GM21526 (cell line): ENCODE measurements around the gene SLC38A5.

ENCODE experiments used
- ATAC-seq: cut with Tn5 transposase; IDR thresholded peaks from one replicate; pipeline ENCODE4 v1.9.1; 2021; ENCODE audit warnings: moderate library complexity; ENCODE audit not compliant: unreplicated experiment, low FRiP score

Gene SLC38A5

GRCh38 chrX:48492293-48492910, 22.3 kb upstream of the SLC38A5 start:
- no peak for ATAC-seq

DNA sequence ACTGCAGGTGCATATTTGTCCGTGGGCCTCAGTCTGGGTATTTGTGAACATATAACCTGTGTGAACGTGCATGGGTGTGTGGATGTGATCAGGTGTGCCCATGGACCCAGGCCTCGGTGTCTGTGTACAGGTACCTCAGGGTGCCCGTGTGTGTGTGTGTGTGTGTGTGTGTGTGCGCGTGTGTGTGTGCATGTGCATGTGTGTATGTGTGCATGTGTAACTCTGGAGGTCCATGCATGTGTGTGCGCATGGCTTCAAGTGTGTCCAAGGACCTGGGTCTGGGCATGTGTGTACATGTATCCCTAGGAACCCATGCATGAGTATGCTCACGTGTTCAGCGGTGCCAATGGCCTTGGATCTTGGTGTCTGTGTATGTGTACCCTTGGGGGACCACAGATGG, 21.7 kb upstream of the SLC38A5 start:
- no peak for ATAC-seq

DNA sequence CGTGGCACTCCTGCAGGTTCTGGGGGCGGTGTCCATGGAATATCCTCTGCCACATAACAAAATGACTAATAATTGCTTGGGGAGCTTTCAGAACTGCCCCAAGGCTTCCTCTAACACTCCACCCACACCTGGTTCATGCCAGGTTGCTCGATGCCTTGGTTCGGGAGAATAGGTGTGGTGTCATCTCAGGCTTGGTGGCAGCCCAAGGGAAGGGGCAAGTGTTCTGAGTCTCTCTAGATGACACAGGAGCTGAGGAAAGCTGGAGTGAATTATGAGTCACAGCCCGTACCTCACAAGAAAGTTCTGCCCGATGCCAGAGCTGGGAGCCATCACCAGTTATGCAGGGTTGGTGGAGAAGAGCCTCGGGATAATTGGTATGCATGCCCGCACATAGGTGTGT, 20.6 kb upstream of the SLC38A5 start:
- ATAC-seq: no peak

DNA sequence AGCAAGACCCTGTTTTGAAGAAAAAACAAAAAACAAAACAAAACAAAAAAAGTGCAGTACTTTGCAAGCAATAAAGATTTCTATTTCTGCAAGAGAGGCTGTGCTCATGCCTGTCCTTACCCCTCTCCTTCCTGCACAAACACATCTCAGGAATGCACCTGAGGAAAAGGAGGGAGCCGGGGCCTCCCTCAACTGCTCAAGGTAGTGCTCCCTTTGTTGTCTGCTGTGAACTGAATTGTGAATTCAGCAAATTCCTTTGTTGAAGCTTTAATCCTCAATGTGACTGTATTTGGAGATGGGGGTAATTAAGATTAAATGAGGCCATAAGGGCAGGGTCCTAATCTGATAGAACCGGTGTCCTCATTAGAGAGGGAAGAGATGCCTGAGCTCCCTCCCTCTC, 19.8 kb upstream of the SLC38A5 start:
- no peak for ATAC-seq

DNA sequence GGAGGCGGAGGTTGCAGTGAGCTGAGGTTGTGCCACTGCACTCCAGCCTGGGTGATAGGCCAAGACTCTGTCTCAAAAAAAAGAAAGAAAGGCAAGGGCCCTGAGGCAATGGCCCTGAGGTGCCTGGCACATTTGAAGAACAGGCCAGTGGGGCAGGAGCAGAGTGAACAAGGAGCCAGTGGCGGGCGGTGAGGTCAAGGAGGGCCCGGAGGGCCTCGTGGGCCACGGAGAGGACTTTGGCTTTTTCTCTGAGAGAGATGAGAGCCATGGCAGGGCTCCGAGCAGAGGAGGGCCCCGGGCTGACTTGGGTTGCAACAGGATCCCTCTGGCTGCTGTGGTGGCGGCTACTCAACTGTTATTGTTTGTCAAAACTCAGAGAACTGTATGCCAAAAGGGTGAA, 19.2 kb upstream of the SLC38A5 start:
- ATAC-seq: no peak

- no peak for ATAC-seq
Observed at GRCh38 chrX:48488034-48488433, 18.0 kb upstream of the SLC38A5 start.

DNA sequence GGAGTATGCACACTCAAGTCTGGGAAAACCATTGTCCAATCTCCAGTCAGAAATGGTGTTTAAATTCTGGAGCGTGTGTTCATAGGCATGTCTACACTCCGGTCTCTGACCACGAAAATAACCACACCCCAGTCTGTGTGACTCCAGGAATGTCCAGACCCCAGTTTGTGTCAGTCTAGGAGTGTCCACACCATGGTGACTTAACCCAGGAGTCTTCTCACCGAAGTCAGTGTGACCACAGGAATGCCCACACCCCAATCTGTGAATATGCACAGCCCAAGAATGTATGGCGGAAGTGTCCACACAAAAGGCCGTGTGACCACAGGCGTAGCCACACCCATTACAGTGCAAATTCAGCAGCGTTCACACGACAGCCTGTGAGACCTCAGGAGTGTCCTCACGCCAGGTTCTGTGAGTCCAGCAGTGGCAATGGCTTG, 17.3 kb upstream of the SLC38A5 start:
- ATAC-seq: no peak

DNA sequence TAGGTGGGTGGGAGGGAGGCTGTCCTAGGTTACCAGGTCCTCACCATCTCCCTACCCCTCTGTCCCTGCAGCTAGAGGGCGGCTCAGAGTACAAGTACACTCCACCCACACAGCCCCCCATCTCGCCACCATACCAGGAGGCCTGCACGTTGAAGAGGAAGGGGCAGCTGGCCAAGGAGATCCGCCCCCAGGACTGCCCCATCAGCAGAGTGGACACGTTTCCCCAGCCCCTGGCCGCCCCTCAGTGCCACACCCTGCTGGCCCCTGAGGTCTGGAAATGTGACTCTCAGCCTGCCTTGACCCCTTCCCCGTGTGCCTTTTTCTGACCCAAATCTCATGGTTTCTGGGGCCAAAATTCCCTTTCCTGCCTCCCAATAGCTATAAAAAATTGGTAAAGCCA, 12.5 kb upstream of the SLC38A5 start:
- no peak for ATAC-seq

GRCh38 chrX:48480583-48480982, 10.5 kb upstream of the SLC38A5 start:
- no peak for ATAC-seq

DNA sequence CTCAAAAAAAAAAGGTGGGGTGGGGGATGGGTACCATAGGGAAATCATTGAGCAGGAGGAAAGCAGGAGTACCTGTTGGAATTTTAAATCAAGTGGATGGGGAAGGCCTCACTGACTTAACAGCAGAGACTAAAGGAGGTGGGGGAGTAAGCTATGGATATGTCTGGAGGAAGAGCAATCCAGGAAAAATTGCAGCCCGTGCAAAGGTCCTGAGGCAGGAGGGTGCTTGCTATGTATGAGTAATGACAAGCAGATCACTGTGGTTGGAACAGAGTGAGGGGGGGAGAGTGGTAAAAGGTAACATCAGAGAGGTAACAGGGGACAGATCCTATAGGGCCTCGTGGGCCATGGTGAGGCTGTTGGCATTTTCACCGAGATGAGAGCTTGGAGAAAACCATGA, 10.1 kb upstream of the SLC38A5 start:
- ATAC-seq: no peak

GRCh38 chrX:48478806-48479205, 8.7 kb upstream of the SLC38A5 start:
- no peak for ATAC-seq

- ATAC-seq: no peak
Observed at GRCh38 chrX:48477960-48478755, 8.1 kb upstream of the SLC38A5 start.

DNA sequence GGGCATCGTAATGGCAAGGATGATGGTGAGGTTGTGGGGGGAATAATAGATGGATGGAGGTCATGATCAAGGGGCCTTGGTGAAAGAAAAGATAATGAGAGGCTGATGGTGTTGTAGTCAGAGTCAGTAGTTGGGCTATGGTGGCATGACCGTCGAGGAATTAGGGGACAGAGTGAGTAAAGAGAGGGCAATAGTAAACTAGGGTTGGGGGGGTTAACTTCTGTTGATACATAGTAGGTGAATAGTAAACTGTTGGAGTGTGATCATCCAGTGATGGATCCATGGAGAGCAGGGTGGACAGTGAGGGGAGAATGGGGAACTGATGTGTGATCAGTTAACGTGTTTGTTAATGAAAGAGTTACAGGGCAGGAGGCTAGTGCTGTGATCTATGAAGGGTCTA, 6.9 kb upstream of the SLC38A5 start:
- no peak for ATAC-seq

DNA sequence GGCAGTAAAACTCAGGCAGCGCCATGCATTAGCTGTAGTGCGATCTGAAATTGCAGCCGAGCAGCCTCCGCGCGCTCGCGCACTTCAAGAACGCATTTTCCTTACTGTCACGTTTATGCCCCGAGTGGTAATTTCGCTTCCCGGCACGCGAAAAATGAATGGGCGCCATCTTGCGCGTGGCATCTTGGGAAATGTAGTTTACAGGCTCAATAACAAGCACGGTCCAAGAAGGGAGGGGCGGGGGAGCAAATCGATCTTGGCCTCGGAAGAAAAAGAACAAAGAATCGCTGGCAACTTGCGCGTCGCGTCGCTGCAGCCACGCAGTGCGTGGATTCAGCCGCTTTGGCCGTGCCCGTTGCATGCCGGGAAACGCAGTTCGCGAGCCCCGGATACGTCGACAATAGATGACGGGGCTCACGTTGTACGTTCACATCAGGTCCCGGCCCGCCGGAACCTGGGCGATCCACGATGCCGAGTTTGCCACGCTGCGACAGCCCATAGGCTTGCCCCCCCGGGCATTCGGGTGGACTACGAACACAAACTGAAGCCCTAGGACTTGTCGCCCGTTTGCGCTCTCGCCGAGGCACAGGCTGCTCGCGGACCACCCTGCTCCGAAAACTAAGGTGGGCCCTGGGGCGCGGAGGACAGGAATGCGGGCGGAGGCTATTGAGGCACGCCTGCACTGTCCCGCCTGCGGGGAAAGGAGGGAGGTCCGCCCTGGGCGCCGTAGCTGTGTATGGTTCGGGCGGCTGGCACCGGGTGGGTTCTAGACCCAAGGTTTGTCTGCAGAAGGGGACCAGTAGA, 5.9 kb upstream of the SLC38A5 start, which contains the start of gene FTSJ1:
Gene FTSJ1 (plus strand): TSS at position 426 of the 804 bp plus-strand sequence. CDS start 1,849 bp downstream, outside the sequence.
- peak; percentile 69 for ATAC-seq

DNA sequence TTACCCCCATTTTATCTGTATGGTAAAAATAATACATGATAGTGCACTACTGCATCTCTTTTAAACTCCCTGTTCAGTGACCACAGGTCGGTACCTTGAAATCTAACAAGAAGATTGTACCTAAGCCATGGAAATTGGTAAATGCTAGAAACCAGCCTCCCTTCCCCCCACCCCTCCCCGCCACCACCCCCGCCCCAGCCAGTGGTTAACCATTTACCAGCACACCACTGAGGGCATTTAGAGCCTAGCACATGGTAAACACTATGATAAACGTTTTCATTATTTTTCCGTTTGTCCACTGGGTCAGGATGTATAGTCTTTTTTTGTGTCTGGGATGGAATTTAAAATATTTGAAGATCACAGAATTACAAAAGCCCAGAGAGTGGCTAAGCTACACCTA, 5.2 kb upstream of the SLC38A5 start:
- ATAC-seq: no peak

GRCh38 chrX:48474581-48474980, 4.5 kb upstream of the SLC38A5 start:
- ATAC-seq: no peak

DNA sequence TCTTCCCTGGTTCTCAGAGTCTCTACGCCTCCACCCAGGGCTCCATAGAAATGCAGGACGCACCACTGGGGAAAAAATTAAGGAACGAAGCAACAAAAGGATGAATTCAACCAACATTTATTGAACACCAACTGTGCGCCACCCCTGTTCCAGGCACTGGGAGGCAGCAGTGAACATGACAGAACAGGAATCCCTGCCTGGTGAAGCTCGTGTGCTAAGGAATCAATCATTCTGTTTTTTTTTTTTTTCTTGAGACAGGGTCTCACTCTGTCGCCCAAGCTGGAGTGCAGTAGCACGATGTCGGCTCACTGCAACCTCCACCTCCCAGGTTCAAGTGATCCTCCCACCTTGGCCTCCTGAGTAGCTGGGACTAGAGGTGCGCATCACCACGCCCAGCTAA, 4.1 kb upstream of the SLC38A5 start:
- no peak for ATAC-seq

- no peak for ATAC-seq
Observed at GRCh38 chrX:48473704-48473990, 3.6 kb upstream of the SLC38A5 start.

DNA sequence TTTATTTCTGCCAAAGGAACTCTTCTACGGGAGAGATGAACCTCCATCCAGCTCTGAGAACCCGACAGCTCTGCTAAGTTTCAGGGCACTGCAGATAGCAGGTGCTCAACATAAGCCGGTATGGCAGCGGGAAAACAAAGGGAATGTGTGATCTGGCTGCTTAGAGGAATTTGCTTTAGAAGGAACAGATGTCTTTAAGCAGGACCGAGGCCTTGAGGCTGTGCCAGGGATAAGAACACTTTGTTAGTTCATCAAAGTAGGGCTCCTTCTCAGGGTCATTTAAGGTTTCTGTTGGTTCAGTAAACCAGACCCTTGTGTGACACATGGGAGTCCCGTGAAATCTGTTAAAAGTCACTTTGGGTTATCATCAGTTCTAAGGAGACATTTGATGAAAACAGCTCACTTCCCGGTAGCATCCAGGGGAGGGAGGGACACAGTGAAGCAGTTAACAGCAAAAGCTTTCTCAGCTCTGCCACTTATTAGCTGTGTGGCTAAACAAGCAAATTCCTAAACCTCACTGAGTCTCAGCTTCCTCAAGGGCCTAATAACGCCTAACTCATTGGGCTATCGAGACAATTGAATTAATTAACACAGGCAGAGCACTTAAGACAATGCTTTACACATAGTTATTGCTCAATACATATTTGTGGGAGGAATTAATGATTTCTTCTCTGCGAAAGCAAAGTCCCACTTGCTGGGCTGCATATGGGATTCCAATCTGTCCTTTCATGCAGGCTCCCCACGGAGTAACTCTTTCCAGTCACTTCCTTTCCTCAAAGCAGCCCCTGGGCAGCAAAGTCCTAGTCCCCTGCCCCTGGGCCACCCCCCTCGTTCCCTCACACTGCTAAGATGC, 3.0 kb upstream of the SLC38A5 start:
- ATAC-seq: no peak

DNA sequence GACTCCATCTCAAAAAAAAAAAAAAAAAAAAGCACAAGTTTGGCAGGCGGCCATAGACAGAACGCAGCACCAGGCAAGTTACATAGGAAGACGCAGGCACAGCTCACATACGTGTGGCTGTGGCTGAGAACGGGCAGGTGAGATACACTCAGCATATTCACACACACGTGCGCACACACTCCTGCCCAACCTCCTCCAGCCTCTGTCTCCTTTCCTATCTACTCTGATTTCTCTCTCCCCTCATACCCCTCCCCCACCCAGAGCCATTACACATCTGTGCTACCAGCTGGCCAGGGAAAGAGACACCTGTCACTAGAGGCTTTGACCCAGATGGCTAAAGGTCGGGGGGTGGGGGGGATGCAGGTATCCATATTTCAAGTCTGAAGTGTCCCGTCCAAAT, 2.2 kb upstream of the SLC38A5 start:
- ATAC-seq: no peak

DNA sequence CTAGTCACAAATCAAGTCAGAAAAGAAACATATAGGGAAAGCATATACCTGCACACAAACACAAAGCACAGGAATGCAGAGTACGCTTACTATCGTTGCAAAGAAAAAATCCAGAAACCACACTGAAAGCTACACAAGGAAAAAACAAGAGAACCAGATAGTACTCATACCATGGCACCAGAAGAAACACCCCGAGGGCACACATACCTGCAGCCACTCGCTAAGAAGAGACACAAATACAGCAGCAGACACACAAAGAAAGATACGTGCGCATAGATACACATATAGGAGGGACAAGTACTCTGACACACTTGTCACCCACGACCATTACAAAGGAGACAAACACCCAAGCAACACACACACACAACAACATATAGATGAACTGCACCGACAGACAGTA, 1.4 kb upstream of the SLC38A5 start:
- no peak for ATAC-seq
